Ovary (tissue), 9 donors: ENCODE results near the gene ATP9A. TPM values are rescaled to one million over a fixed set of nuclear protein-coding genes. Genes with fewer than 3 reads are reported as not detected.

ENCODE experiments used
- DNase-seq, 5 donors: peaks; one replicate each; pipeline ENCODE4 v3.0.0-alpha.2; 2019 to 2020
- H3K27ac ChIP-seq, 2 donors: fragments of 200-600 bp; one replicate each; pipeline versions ENCODE4 v1.5.1 to v1.8.0; 2019 to 2022
- H3K27me3 ChIP-seq: fragments of 200-600 bp; one replicate; pipeline ENCODE4 v1.8.0; 2022
- H3K36me3 ChIP-seq: fragments of 200-600 bp; sonication (generic); one replicate; pipeline ENCODE4 v1.5.1; 2019
- H3K4me1 ChIP-seq: one replicate; pipeline ENCODE4 v1.8.1; 2013; ENCODE audit warnings: mild to moderate bottlenecking, moderate library complexity; ENCODE audit not compliant: insufficient read depth
- H3K4me3 ChIP-seq: fragments of 200-600 bp; sonication (generic); one replicate; pipeline ENCODE4 v1.5.1; 2017
- H3K9me3 ChIP-seq, 2 donors: fragments of 200-600 bp in 1 of 2; sonication (generic) in 1 of 2; one replicate each; pipeline versions ENCODE4 v1.5.1 to v1.8.1; 2013 to 2019; ENCODE audit warnings: mild to moderate bottlenecking in 1 of 2, moderate library complexity in 1 of 2
- CTCF ChIP-seq, 3 donors: fragments of 450-650 bp in 2 of 3; fragments of 200-600 bp in 1 of 3; IDR thresholded peaks; one replicate each; pipeline versions ENCODE4 v1.5.1 to v1.8.0; 2016 to 2022; ENCODE audit warnings: antibody characterized with exemption in 3 of 3, mild to moderate bottlenecking in 1 of 3
- EP300 ChIP-seq: sonication (generic); formaldehyde crosslinking; IDR thresholded peaks from one replicate; pipeline ENCODE4 v1.6.1; 2017; ENCODE audit warnings: antibody characterized with exemption
- POLR2A ChIP-seq: fragments of 450-650 bp; IDR thresholded peaks from one replicate; pipeline ENCODE4 v1.6.1; 2017; ENCODE audit warnings: antibody characterized with exemption, mild to moderate bottlenecking, moderate library complexity
- WGBS, 3 donors: extraction: QIAGEN DNeasy Blood & Tissue Kit in 1 of 3; methylation state at CpG; one replicate each; pipeline versions ENCODE4 v1.1.5 to v1.1.7; 2013 to 2017; 5-methylcytosine and 5-hydroxymethylcytosine counted together
- intact Hi-C, 4 donors: fragments of 100-400 bp; cut with DNase I; formaldehyde crosslinking; loops; one replicate each; pipeline versions ENCODE4 v1.11.0 to v1.15.1; 2022 to 2023
- polyA plus RNA-seq, 2 donors: library from polyadenylated mRNA; stranded (reverse); fragments of 200-250 nt in 1 of 2; fragments of 350-450 nt in 1 of 2; fragmentation: Illumina TruSeq in 1 of 2; extraction: RNeasy Lipid Tissue Mini Kit (QIAGEN cat#74804) in 1 of 2; gene quantifications; one replicate each; pipeline ENCODE4 v1.2.3, GENCODE V29; 2013 to 2014
- total RNA-seq, 7 donors: library from RNA; depleted of rRNA in 2 of 7; stranded (reverse); fragments of >200 nt in 2 of 7; fragmentation: NEBNext Ultra II Directional in 3 of 7; extraction: Animal tissue kit (Norgen Biotek cat#: 25700) in 3 of 7; gene quantifications; one replicate each; pipeline versions ENCODE4 v1.1.0 to v1.2.4, GENCODE V29; 2016 to 2023
- donor health status: DM: no; HTN: no; CAD: no; lungs with moderate emphysema.
- donor health status: DM: no; HTN: no; CAD: no.
- donor health status: Bipolar disorder and iron deficiency.
- donor health status: DM: yes; HTN: yes; CAD: no.
- donor health status: DM: no; HTN: no; CAD: no.
- donor health status: DM: yes; HTN: yes; CAD: no.

ATP9A gene
- total and polyA plus RNA-seq, 9 donors: 12.9 to 44.6 (median 29.2) TPM

DNA sequence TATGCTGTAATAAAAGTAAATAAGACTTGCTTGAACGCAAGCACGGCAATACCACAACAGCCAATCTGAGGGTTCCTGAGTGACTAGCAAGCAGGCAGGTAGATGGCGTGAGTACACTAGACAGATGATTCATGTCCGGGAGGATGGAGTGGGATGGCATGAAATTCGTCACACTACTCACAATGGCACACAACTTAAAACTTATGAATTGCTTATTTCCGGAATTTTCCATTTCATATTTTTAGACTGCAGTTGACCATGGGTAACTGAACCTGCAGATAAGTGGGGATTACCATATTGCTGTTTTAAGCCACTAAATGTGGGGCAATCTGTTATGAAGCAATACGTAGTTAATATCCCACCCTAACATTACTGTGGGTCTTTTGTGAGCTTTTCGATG lies 132.1 kb downstream of the ATP9A start:
- Histone ChIP-seq H3K4me3 (no peak overlapping the region), H3K9me3 (no peaks in the 10 kb centered on the region), H3K27ac (no peak overlapping the region), H3K4me1 (no peaks in the 10 kb centered on the region), H3K27me3 (no peaks in the 10 kb centered on the region), H3K36me3 (no peaks in the 10 kb centered on the region)
- WGBS, 3 donors: 87 to 90% (median 89%) methylated on average over 8 of the region's 8 CpGs
- intact Hi-C loops: loop anchor here in 1 of 4 donors (5.0 kb wide), 1 partner anchor 446 kb away; no protein-coding TSS in a partner anchor
- no peak for DNase-seq
- TF ChIP-seq EP300 (no peak), POLR2A (no peak), CTCF (IDR thresholded peaks at IDR 0.05) (no peak)

- H3K4me3 ChIP-seq: no peak overlapping the region
- no peaks in the 10 kb centered on the region for H3K36me3 ChIP-seq
- intact Hi-C loops: loop anchor here in 1 of 4 donors (5.0 kb wide), 1 partner anchor 447 kb away; no protein-coding TSS in a partner anchor
- no peaks in the 10 kb centered on the region for H3K27me3 ChIP-seq
- H3K27ac ChIP-seq: no peak overlapping the region
- no peak for DNase-seq
- H3K9me3 ChIP-seq: no peaks in the 10 kb centered on the region
- whole genome bisulfite sequencing, 3 donors: 94 to 98% (median 95%) methylated on average over 2 of the region's 2 CpGs
- H3K4me1 ChIP-seq: peaks cover 3% of the 10 kb centered on the region
- no peak for TF ChIP-seq EP300
- no peak for TF ChIP-seq CTCF (IDR thresholded peaks at IDR 0.05)
Measured at GRCh38 chr20:51635680-51636079, 132.5 kb downstream of the ATP9A start.

DNA sequence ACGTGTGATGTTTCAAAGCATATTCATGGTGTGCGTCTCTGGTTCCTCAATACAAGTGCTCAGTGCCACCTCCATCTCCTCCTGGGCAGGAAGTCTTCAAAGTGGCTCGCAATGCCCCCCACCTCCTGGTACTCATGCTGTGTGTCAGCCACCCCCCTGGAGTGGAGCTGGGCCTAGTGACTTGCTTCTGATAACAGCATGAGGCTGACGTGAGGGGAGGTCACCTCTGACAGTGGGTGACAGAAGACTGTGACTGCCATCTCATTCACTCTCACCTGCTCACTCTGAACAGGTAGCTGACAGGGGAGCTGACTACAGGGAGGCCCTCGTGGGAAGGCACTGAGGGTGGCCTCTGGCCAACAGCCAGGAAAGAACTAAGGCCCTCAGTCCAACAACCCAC lies 133.3 kb downstream of the ATP9A start:
- TF ChIP-seq EP300: no peak
- no peak for TF ChIP-seq CTCF (IDR thresholded peaks at IDR 0.05)
- no peak for TF ChIP-seq POLR2A
- intact Hi-C loops: loop anchor here in 1 of 4 donors (5.0 kb wide), 1 partner anchor 447 kb away; no protein-coding TSS in a partner anchor
- Histone ChIP-seq H3K36me3 (no peaks in the 10 kb centered on the region), H3K27ac (no peak overlapping the region), H3K9me3 (no peaks in the 10 kb centered on the region), H3K4me1 (peaks cover 5% of the 10 kb centered on the region), H3K27me3 (no peaks in the 10 kb centered on the region), H3K4me3 (no peak overlapping the region)
- whole genome bisulfite sequencing, 3 donors: 81 to 91% (median 82%) methylated on average over 5 of the region's 5 CpGs
- DNase-seq: no peak

- Histone ChIP-seq H3K4me1 (peaks cover 5% of the 10 kb centered on the region), H3K36me3 (no peaks in the 10 kb centered on the region), H3K27me3 (no peaks in the 10 kb centered on the region), H3K27ac (no peak overlapping the region), H3K4me3 (no peak overlapping the region), H3K9me3 (no peaks in the 10 kb centered on the region)
- WGBS, 3 donors: 73 to 81% (median 81%) methylated on average over 9 of the region's 9 CpGs
- intact Hi-C loops: no loop called here
- TF ChIP-seq POLR2A: no peak
- no peak for TF ChIP-seq EP300
- TF ChIP-seq CTCF (IDR thresholded peaks at IDR 0.05): no peak
- no peak for DNase-seq
Measured at GRCh38 chr20:51634257-51634656, 133.9 kb downstream of the ATP9A start.
